ENCODE results near the gene RPS14.

The RPS14 gene

DNA sequence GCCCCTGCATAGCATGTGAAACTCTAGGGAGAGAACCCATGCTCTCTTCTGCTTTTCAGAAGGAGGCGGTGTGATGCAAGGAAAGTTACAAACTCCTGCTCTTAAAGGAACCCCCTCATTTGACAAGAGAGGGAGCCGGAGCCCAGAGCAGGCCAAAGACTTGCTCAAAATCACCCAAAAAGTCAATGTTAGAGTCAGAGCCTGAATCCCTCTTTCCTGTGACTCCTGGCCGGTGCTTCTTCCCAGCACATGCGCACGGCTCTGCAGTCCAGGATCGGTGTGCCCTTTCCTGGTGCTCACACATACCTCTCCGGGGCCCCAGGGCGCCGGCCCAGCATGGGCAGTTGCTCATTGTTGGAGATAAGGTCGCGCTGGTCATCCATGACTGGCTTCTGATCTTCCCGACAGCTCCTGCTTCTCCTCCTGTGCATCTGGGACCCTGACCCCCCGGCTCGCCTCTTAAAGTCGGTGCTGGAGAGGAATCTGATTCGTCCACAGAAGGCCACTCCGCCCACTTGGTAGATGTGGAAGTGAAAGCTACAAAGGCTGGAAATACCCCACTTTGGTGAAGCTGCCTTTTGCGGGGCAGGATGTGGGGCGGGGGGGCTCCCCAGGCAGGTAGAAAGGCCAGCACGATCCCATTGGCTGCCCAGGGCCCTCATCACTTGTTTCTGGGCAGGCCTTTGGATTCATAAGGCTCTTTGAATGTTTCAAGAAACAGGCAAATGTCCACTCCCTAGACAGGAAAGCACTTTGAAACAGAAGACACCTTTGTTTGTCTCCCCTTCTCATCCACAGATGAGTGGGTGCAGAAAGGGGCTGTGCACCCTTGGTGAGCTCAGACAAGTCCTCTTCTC is 37.0 kb downstream of the RPS14 start, which contains the start of gene CD74:
CD74 (minus strand) TSS at position 592 of the 857 bp plus-strand sequence; CDS start at position 431, 161 bp downstream.
- peak; percentile 95 for DNase-seq

DNA sequence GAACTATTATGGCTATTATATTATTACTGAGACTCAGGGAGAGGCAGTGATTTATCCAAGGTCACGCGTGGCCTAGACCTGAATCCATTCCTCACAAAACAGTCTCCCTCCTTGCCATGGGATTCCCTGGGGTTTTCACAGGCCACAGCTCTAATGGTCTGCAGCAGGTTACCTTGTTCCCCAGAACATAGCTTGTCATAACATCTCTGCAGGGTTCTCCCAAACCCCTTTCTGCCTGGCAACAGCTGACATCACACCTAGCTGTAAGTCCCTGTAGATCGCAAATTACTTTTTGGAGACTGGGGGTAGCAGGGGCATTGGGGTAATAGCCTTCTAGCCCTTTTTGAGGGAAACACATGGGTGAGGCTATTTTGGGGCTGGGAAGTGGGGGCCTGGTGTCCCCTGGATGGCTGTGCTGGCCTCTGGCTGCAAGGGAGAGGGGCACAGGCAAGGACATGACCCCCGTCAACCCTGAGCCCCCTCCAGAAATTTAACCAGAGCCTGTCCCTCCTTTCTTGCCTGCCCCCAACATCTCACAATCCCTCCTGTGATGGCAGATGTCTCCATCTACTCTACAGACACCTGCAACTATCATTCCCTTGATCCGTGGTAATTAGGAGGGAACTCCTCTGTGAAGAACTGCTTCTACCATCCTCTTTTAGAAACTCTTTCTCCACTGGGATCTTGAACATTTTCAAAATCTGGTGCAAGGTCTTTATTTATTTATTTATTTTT is 38.1 kb downstream of the RPS14 start:
- DNase-seq: no peak

DNA sequence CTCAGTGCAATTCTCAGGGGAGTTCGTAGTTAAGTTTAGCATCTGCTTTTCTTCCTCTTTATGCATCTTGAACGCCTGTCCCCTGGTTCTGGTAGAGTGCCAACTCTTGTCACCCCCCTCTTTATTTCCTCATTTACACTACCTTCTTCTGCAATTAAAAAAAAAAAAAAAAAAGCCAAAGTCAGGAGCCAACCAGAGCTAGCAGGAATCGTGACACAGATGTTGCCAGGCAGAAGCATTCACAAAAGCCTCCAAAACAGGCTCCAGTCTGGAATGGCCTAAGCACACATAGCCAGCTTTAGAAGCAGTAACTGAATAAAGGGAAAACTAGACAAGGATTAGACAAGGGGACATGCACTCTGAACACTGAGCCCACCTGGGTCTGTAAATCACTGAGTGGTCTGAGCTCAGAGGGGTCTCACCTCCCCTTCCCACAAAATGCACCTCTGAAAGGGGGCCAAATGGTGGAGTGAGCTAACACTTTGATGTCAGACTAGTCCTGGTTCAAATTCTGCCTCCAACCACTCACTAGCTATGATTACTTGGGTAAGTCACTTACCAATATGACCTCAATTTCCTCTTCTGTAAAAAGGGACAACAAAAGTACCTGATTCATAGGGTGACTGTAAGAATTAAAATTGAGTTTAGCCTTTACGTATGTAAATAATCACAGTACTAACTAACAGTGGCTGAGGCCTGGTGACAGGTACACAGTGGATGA is 38.9 kb downstream of the RPS14 start:
- DNase-seq: no peak

DNA sequence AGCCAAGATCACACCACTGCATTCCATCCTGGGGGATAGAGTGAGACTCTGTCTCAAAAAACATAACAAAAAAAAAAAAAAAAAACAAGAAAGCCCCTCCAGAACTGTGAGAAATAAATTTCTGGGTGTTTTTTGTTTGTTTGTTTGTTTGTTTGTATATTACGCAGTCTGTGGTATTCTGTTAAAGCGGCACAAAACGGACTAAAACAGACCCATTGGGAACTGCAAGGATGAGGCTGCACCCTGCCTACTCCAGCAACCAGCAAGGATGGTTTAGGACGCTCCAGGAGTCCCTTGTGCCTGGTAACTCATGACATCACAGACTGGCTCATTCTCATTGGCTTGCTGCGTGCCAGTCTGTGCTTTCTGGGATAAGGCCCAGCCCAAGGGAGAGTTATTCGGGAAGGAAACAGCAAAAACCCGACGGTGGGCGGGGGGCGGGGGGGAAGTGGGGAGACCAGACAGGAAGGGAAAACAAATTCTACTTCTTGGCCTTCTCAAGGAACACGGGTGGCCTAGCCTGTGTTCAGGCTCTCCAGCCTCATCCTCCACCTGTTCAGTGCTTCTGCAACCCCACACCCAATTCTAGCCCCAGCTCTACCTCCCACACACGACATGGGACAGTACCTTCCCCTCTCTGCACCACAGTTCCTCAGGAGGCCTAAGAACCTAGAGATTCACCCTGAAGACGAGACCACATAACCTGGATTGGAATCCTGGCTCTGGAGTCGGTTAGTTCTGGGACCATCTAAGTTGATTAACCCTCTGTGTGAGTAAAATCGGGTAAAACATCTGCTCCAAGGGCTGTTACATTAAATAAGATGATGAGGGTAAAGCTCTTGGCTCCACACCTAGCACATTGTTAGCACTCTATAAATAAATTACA is 39.7 kb downstream of the RPS14 start:
- peak; percentile 73 for DNase-seq

DNA sequence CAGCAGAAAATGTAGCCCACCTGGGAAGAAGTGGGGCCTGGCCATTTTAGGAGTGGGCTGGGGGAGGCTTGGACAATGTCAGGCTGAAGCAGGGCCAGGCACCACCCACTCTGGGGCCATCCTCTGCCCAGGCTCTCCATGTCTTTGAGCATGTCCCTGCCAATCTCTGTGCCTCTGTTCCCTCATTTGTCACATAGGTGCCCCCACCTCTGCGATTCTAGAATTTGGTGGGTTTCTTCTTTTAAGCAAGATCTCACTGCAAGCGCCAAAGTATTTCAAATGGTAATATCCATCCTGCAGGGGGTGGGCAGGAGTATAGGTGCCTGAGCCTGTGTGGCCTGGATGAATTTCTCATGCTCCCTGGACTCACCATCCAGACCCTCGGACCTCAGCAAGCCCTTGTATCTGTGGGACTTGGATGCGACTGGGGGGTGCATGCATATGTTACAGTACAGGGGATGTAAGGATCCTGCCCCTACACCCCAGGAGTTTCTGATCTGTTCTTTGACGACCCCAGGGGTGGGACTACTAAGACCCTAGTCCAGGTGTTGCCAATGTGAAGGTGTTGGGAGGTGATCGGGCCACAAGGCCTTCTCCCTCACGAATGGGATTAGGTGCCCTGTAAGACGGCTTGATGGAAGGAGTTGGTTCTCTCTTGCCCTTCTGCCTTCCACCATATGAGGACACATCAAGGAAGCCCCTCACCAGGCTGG is 41.2 kb downstream of the RPS14 start:
- no peak for DNase-seq

DNA sequence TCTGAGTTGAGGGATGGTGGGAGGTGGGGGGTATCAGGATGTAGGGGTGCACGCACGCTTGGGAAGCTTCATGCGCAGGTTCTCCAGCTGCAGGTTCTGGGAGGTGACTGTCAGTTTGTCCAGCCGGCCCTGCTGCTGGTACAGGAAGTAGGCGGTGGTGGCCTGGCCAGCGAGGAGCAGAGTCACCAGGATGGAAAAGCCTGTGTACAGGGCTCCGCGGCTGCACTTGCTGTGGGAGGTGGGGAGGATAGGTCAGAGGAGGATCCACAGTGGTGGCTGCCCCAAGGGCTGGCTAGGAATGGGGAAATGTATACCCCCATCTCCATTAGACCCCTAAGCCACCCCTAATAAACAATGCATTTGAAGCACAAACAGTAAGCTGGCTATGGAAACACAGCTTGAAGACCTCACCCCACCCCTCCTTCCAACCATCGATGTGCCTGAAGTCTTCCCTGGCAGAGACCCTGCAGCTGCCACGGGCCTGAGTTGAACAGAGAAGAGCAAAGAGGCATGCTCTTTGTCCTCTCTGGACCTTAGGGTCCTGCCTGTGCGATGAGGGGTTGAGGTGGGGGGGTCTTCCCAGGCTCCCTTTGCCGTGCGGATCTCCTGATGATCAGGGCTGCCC is 42.3 kb downstream of the RPS14 start:
- DNase-seq: no peak

DNA sequence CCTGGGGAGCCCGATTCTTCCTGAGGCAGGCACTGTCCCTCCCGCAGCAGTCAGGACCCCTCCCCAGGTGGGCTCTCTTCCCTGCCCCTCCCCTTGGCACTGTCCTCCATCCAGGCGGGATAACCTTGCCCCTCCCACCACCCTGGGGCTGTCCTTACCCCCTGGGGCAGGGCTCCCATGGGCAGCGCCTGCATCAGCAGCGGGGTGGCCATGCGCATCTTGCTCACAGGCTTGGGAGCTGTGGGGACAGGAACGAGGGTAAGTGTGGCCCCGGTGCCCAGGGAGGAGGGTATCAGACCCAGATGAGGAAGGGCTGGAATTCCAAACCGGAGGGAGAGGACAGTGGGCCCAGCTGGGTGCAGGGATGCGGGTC is 42.8 kb downstream of the RPS14 start:
- no peak for DNase-seq

DNA sequence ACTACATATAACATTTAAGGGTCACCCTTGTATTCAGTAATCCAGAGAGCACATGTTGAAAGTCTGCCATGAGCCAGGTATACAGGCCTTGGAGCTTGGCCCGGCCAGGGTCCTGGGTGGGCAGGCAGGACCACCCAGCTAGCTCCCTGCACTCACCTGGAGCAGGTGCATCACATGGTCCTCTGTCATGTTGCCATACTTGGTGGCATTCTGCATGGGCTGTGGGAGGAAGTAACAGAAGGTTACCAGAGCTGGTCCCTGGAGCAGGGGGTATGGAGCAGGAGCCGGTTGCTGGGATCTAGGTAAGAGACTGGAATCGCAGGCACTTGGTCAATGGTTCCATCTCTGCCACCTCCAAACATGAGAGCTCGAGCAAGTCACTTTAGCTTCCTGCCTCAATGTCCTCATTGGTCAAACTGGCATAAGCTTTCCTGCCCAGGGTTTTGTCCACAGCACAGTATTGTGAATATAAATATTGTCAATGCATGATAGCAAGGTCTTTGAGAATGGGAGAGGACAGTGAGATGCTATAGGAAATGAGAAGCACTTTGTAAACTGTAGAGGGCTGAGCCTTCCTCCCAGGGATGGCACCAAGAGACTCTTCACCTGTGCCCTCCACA is 43.3 kb downstream of the RPS14 start:
- no peak for DNase-seq

DNA sequence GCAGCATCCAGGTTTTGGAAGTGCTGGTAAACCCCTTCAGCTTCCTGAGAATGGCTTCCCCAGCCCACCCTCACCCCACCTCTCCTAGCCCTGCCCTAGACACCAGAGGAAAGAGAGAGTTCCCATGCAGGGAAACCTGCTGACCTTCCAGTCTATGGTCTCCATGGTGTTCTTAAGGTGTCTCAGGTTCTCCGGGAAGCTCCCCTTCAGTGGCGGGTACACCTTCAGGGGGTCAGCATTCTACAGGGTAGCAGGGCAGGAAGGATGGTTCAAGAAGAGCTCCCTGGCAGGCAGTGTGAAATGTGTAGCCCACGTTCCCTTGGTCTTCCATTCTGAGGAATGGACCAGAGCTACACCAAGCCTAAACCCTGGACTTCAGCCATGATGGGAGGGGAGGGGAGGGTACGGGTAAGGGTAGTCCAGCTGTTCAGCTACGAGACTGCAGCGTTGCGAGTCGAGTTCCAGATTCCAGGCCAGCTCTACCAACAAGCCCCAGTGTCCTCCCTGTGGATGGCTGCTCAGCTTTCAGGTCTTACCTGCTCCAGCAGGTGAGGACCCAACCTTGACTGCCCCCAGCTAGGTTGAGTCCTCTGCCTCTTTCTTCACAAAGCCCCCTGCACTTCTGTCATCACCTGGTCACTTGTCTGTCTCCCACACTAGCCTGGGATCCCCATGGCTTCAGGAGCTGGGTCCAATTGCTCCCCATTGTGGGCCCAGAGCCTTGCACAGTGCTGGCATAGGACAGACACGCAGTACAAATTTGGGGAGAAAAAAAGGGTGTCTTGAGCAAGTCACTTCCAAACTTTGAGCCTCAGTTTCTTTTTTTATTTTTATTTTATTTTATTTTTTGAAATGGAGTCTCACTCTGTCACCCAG is 44.4 kb downstream of the RPS14 start:
- no peak for DNase-seq

DNA sequence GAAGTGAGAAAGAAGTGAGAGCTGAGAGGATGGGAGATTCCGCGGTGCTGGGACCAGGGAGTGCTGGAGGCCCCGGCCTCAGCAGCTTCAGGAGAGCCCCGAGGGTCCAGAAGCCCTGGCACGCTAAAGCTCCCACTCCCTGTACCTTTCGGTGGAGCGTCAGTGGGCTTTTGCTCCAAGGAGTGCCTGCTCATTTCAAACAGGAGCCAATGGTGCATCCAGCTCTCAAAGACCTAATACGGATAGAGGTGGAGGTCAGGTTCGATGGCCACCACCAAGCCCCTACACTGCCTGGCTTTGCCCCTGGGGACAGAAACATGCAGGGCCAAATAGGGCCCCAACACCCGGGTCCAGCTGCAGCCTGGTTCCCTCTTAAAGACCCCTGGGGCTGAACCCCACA is 45.0 kb downstream of the RPS14 start:
- DNase-seq: no peak

DNA sequence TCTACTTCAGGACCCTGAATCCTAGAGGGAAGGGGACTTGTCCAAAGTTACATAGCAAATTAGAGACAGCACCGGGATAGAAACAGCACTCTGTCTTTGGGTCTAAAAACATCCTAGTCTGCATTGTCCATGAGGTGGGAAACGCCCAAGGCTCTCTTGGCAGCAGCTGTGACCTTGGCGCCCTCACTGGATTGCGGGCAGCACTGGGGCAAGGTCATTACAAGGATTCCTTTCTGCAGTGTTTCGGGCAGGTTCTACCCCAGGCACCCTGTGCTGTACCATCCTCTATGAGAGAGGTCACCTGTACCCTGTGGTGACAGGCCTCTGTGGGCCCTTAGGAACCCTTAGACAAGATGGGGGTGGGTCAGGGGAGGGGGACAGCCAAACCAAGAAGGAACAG is 45.4 kb downstream of the RPS14 start:
- no peak for DNase-seq

DNA sequence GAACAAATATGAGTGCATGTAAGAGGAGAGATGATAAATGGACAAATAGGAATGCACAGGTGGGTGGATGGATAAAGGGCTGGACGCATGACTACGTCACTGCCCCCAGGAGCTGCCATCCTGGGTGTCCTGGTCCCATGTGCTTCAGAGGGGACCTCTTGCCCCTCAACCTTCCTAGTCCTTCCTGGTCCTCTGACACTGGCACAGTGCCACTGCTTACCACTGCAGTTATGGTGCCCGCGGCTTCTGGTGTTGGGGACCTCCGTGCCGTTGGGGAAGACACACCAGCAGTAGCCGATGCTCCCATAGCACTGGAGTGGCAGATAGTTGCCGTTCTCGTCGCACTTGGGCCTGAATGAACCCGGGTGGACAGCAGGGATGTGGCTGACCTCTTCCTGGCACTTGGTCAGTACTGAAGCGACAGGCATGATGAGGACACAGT is 46.6 kb downstream of the RPS14 start:
- DNase-seq: no peak

DNA sequence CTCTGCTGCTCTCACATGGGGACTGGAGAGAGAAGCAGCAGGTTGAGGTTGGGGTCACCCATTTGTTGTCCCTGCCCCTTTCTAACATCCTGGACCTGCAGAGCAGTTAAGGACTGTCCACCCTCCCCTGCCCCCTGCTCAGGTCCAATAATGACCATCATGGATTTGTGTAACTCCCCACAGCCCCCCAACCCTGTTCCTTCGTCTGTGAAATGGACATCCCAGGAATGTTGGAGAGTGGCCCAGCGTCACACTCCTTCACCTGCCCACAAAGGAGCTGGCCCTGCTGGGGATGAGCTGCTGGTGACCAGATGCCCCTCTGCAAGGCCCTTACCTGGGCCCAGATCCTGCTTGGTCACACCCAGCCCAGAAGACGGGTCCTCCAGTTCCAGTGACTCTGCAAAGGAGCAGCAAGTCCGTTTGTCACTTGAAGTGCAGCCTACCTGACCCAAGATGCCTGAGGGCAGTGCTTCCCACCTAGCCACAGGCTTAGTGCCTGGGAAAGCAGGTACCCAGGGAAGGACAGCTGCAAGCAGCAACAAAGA is 47.2 kb downstream of the RPS14 start:
- no peak for DNase-seq

DNA sequence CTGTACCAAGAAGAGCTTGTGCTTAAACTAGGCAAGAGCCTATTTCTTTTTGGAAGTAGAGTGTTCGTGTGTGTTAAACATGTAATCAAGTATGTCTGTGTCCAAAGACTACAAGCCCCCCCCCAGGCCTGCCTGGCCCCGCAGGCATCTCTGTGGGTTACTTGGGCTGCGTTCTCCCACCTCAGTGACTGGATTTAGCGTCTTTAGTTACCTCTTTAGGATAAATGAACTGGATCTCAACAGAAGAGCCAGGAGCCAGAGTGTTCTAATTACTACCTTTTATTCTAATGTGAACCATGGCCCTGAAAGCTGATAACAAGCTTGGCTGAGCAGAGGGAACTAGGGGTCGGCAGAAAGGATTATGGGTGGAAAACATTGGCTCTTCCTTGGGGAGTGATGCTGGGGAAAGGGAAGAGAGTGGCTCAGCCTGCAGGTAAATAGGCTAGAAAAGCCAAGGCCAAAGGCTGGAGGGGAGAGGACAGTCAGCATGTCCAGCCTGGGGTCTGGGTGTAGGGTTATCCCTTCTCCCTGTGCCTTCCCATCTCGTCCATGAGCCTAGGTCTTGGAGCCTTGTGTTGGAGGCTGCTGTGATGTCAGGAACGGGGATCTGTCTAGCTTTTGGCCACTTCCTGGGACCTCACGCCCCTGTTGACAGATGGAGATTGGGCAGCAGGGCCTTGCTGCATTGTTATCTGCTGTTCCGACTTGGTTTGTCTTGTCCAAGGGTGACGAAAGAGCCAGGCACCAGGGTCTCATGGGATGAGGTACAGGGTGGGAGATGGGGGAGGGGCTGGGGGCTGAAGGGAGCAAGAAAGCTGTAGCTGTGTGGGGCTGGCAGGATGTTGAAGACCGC is 47.9 kb downstream of the RPS14 start:
- DNase-seq: no peak

DNA sequence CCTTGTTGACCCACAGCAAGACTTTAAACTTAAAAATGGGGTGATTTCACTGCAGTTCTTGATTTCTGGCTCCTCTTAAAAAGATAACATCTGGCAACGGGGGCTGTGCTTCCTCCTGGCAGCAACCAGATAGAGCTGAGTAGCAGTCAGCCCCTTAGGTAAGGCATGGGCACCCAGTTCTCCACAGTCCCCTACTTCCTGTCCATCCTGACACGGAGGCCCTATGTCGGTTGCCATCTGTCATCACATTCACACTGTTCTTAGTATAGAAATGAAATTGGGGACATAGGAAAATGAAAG is 48.5 kb downstream of the RPS14 start:
- no peak for DNase-seq

DNA sequence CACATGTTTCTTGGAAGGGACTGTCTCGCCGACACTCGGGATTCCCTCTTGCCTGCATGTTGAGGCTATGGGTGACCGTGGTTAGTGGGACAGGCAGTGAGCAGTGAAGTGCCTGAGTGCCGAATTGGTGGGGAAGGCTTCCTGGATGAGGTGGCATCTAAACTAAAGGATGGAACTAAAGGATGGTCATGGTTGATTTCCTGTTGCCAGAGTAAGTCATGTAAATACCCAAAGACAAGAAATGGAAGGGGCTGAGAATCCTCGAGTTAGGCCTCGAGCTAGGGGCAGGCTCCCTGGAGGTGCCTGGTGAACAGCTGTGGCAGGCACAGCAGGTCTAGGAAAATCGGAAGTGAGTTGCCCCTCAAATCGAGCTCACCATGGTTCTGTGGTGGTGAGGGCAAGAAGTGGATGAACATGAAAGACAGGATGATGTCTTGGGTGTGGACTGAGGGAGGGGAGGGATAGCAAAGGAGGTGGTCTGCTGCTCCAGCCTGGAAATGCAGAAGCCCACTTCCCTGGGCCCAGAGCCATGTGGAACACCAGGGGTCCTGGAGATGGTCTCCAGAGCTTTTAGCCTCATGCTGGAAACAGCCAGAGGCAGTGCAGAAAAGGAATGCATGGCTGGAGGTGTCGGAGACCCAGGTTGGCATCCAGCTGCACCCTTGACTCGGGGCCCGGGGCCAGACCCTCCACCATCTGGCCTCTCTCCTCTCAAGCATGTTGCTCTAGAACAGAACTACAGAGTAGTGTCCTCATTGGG is 49.0 kb downstream of the RPS14 start:
- DNase-seq: no peak

DNA sequence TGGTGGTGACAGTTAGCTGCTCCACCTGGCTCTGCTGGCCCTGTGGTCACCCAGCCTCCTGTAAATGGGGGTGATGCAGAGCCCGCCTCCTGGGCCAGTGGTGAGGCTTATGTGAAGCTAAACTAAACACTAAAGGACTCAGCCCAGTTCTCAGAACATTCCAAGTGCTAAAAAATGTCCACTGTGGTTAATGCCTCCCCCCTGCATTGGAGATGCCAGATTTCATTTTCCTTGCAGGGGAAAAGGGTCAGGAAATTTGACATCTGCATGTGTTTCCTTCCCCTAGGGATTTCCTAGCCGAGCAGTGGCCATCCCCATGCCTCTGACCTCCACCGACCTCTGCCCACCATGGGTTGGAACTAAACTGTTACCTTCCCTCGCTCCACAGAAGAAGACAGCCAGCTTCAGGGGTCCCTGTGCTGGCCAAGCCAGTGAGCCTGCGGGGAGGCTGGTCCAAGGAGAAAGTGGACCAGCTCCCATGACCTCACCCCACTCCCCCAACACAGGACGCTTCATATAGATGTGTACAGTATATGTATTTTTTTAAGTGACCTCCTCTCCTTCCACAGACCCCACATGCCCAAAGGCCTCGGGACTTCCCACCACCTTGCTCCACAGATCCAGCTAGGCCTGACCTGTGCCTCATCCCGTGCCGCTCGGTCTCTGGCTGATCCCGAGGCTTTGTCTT is 49.9 kb downstream of the RPS14 start:
- no peak for DNase-seq

All from GOT3 (cell line).